ENCODE measurements around the gene RNF212. TPM values are rescaled to one million over a fixed set of nuclear protein-coding genes. Genes with fewer than 3 reads are reported as not detected.
"Not testable (repeated sequence)": the region's sequence is repeated elsewhere in the genome, so short reads cannot be mapped to it uniquely, and the experiment has no call there.

The RNF212 gene
- total and polyA plus RNA-seq, 2 of the 13 experiments (the other 11 are each of a cell fraction or from before 2014, with no cell fraction given): not detected

DNA sequence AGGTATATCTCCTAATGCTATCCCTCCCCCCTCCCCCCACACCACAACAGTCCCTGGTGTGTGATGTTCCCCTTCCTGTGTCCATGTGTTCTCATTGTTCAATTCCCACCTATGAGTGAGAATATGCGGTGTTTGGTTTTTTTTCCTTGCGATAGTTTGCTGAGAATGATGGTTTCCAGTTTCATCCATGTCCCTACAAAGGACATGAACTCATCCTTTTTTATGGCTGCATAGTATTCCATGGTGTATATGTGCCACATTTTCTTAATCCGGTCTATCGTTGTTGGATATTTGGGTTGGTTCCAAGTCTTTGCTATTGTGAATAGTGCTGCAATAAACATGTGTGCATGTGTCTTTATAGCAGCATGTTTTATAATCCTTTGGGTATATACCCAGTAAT, 12.1 kb upstream of the RNF212 start:
- H4K20me1 ChIP-seq (ENCODE audit: insufficient read depth, low read length); H3K27ac ChIP-seq (ENCODE audit: extremely low read length, insufficient read depth, low read length); H3K27me3 ChIP-seq (ENCODE audit: control insufficient read depth in 1 of 2, insufficient read depth in 2 of 2, low read length in 2 of 2); DNase-seq (ENCODE audit: low spot score); intact Hi-C loops (cut with micrococcal nuclease; ENCODE audit: unreplicated experiment); CTCF ChIA-PET (ENCODE audit: low intra/inter-chr PET ratio, low total read pairs); H3K4me2 ChIP-seq (ENCODE audit: low read depth, low read length); H3K36me3 ChIP-seq (replicated peaks in 1 of 2; ENCODE audit: control insufficient read depth in 1 of 2, insufficient read depth in 2 of 2, low read length in 2 of 2); H3K4me1 ChIP-seq (ENCODE audit: insufficient read depth, low read length); POLR2A ChIA-PET; FAIRE-seq; H3K4me3 ChIP-seq (replicated peaks in 1 of 3; ENCODE audit: insufficient read depth in 1 of 3, low read depth in 2 of 3, low read length in 3 of 3); ATAC-seq; H2AFZ ChIP-seq (ENCODE audit: low read length); in situ Hi-C loops (cut with HindIII; ENCODE audit: extremely low pct_ligation_motif_present, low pct_unique_long_range_greater_than_20kb); H3K79me2 ChIP-seq (ENCODE audit: insufficient read depth, low read length); BruUV-seq (replicated peaks); H3K9ac ChIP-seq (ENCODE audit: insufficient read depth, low read depth, low read length); H3K9me3 ChIP-seq (ENCODE audit: low read length): not testable (repeated sequence)
- 0% methylated on average over 4 of the region's 4 CpGs for WGBS (ENCODE audit: low lambda C conversion rate)

GRCh38 chr4:1124818-1125217, 11.5 kb upstream of the RNF212 start:
- Histone ChIP-seq H3K9me3 (ENCODE audit: low read length) (no peaks in the 10 kb centered on the region), H4K20me1 (ENCODE audit: insufficient read depth, low read length) (no peaks in the 10 kb centered on the region), H3K79me2 (ENCODE audit: insufficient read depth, low read length) (no peaks in the 10 kb centered on the region), H2AFZ (ENCODE audit: low read length) (no peak overlapping the region), H3K4me2 (ENCODE audit: low read depth, low read length) (no peak overlapping the region), H3K27ac (ENCODE audit: extremely low read length, insufficient read depth, low read length) (no peak overlapping the region), H3K9ac (ENCODE audit: insufficient read depth, low read depth, low read length) (no peak overlapping the region), H3K27me3 (ENCODE audit: control insufficient read depth in 1 of 2, insufficient read depth in 2 of 2, low read length in 2 of 2) (peaks cover 1 to 3% of the 10 kb centered on the region in 2 experiments; a peak in 2 of 5 replicates), H3K4me1 (ENCODE audit: insufficient read depth, low read length) (no peaks in the 10 kb centered on the region), H3K4me3 (replicated peaks in 1 of 3; ENCODE audit: insufficient read depth in 1 of 3, low read depth in 2 of 3, low read length in 3 of 3) (no peak overlapping the region), H3K36me3 (replicated peaks in 1 of 2; ENCODE audit: control insufficient read depth in 1 of 2, insufficient read depth in 2 of 2, low read length in 2 of 2) (no peaks in the 10 kb centered on the region)
- in situ Hi-C loops (cut with HindIII; ENCODE audit: extremely low pct_ligation_motif_present, low pct_unique_long_range_greater_than_20kb) (no loop called here), intact Hi-C loops (cut with micrococcal nuclease; ENCODE audit: unreplicated experiment) (no loop called here)
- CTCF ChIA-PET (ENCODE audit: low intra/inter-chr PET ratio, low total read pairs): no interaction called here
- POLR2A ChIA-PET: no interaction called here
- no TSS peak for BruUV-seq (replicated peaks)
- ATAC-seq (no peak), DNase-seq (ENCODE audit: low spot score) (no peak), FAIRE-seq (no peak)
- 18% methylated on average over 4 of the region's 4 CpGs for WGBS (ENCODE audit: low lambda C conversion rate)
- TF ChIP-seq HOXA5 (CRISPR knock-in tag; IDR thresholded peaks at IDR 0.05) (no peak), RFX1 (IDR thresholded peaks at IDR 0.05) (no peak), PITX1 (CRISPR knock-in tag; IDR thresholded peaks at IDR 0.05) (no peak), HNRNPK (IDR thresholded peaks at IDR 0.05; ENCODE audit: low read depth, low read length, poor library complexity, severe bottlenecking) (no peak), SP5 (CRISPR knock-in tag; IDR thresholded peaks at IDR 0.05; ENCODE audit: borderline replicate concordance, low read depth) (no peak), POLR2A (IDR thresholded peaks at IDR 0.05; ENCODE audit: insufficient read depth in 1 of 2, low read depth in 2 of 2, low read length in 2 of 2) (no peak), ZNF318 (CRISPR knock-in tag; IDR thresholded peaks at IDR 0.05) (no peak), BCL3 (CRISPR knock-in tag; IDR thresholded peaks at IDR 0.05) (no peak), ZNF773 (CRISPR knock-in tag; IDR thresholded peaks at IDR 0.05; ENCODE audit: borderline replicate concordance) (no peak)

All from HepG2 (cell line).